NCI-H2227 treated with DMSO at 0.1 percent for 48 hours (cell line): ENCODE measurements around the gene CASQ1.

Experiments
- DNase-seq: peaks from one replicate; lab custom pipeline; 2025; lab: John Stamatoyannopoulos, UW

The CASQ1 gene

DNA sequence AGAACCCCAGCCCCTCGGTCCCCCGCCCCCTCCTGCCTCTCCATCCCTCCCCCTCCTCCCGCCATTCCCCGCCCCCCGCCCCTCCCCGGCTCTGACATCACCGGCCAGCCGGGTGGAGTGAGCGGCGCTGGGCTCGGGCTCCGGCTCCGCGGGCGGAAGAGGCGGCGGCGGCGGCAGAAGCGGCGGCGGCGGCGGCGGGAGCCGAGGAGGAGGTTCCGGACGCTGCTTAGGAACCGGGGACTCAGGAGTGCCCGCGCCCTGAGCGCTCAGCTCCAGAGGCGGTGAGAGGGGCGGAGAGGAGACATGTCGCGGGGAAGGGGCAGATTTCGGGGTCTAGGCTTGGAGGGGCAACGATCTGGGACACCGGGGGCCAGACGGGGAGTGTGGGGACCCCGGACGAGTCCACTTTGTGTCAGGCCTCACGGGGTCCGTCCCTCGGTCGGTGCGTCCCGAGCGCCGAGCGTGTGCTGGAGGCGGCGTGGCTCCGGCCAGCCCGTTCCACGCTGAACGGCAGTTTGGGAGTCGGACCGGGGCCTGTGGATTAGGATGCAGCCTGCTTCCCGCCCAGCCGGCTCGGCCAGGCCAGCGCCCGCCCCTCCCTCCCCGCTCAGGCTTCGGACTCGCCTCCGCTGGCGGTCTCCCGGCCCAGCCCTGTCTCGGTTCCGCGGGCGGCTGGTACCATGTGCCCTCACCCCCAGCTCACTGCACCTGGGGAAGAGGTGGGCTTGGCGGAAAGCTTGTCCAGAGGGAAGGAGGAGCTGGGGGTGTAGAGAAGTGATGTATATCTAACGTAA lies 15.1 kb downstream of the CASQ1 start, which contains the start of gene PEA15:
PEA15 (plus strand) TSS at position 143 of the 794 bp plus-strand sequence. CDS start 6,161 bp downstream, outside the sequence.
- DNase-seq: peak; percentile 56

DNA sequence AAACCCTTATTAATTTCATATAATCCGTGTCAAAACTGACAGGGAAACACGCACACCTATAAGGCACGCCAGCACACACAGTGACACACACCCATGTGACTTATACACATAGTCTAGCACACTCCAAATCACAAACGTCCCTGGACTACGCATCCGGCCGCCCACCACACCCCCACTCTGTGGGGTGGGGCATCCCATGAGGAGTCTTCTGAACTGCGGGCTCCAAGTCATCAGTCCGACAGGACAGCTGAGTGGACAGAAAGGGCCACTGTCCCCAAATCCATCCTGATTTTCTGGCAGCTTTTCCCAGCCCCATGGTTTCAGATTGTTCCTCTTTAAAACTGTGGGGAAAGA lies 15.6 kb downstream of the CASQ1 start:
- DNase-seq: no peak

DNA sequence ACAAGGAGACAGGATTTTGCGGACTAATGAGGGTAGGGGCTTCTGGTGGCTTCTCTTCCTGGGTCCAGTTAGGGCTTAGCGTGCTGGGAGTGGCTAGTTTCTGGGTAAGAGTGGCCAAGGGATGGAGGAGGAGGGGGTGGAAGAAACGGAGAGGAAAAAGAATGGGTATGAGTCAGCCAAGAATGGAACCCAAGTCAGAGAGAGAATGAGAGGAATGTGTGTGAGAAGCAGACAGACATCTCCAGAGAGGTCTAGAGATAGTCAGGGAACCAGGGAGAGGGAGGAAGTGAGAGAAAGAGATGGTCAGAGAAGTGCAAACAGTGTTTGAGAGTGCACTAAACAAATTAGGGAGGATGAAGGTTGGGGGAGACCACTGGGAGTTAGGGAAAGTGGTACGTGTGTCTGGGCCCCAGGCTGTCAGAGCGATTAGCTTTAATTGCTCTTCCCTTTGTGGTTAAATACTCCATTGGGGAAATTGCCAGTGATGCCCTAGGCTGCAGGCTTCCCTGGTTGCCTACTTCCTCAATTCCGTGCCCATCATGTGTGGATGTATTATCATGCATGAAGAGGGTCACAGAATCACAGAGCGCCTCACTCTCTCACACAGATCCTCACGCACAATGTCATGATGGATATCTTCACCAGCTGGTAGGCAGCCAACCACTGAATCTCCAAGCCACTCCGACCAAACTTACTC lies 16.2 kb downstream of the CASQ1 start:
- DNase-seq: no peak

DNA sequence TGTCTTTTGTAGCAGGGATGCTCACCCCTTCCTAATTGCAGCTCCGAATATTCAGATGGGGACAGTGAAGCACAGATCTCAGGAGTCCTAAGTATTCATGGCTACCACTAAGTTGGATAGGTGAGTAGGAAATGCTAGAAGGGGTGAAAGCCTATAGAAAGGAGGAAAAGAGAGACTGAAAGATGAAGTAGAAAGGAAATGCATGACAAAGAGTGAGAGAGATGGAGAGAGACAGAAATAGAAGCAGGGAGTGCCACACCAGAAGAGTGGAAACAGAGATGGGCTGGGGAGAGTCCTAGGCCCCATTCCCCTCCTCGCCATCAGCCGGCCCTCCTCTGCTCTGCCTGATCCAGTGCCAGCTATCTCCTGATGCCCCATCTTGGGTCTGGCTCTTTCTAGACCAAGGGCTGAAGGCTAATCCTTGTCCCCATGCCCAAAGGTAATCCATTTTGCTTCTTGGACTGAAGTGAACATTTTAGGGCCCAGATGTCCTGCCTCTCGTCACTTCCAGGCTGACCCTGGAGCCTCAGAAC lies 16.8 kb downstream of the CASQ1 start:
- no peak for DNase-seq

DNA sequence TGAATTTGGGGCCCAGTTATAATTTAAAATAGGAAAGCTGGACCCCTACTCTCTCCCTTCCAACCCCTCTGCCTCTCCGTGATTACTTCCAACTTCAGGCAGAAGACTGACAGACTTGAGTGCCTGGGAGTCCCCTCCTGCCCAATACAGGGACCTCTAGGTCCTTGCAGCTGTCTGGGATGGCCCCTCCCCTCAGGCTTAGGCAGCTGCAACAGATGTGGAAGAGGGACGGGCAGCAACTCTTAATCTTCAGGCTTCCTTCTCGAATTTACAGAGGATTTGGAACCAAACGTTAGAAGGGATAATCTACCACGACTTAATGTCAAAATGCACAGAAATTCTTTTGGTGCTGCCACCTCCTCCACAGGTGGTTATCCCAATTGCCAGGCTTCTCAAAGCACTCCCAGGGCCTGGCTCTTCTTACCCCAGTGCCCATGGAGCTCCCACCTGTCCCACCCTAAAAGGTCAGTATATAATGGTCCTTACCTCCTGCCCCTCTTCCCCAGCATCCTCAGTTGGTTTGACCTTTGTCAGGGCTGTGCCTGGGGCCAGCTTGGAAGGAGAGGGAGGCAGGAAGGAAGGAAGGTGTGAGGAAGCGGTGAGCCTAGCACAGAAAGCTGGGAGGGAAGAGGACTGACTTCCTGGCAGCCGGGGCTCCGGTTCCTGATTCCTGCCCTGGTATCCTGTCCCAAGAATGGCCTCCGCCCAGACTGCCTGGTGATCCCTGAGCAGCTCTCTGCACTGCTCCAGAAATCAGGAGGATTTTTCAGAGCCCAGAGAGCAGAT lies 17.6 kb downstream of the CASQ1 start:
- no peak for DNase-seq

DNA sequence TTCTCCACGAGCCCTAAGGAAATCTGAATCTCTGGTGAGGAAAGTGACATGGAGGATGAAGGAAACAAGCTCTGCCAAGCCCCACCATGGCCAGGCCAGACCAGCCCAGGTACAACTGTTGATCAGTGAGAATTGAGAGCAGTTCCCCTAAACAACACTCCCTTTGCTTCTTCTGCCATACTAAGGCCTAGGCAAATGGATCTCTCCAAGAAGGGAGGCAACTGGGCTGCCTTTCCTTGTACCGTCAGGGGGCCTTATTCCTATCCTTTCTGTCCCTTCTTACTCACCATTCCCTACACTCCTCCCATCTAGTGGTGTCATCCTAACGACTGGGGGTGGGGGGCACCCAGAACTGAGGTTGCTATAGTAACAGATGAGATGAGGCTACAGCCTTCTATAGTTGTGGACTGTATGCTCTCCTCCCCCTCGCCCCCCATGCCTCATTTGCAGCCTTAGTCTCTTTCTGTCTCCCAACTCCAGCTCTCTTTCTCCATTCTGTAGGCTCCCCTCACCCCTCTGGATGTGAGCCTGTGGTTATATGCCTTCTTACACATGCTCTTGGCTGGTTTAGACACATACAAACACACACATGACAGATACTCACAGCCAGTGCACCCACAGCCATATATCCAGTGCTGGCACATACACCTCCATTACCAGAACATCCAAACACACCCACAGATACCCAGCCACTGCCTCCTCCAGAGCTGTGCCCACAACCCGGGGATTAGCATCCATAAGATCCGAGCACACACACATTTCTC lies 18.4 kb downstream of the CASQ1 start:
- no peak for DNase-seq

DNA sequence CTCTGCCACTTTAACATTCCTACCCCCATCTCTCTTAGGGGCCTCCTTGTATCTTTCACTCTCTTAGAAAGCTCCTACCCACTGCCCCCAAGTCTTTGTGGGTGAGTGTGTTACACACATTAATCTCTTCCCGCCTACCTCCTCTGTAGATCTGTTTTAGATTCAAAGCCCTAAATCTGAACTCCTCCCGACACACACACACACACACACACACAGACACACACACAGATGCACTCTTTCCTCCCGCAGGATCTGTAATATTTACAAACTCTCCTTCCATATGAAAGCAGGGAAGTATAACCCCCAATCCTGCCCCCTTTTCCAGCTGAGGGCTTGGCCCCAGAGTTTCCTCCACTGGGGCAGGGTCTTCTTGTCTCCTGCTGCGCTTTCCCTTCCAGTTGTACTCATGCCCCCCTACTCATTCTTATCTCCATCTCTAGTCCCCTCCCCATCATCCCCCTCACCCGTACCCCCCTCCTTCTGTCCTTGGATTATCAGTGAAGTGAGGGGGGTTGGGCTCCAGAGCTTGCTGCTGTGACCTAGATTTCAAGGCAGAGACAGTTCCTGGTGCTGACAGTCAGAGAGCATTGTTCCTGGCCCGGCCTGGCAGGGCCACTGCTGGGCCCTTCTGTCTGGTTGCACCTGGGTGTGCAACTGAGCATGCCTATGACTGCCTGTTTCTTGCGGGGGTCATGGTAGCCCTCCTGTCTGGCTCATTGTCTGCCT lies 19.1 kb downstream of the CASQ1 start:
- no peak for DNase-seq

DNA sequence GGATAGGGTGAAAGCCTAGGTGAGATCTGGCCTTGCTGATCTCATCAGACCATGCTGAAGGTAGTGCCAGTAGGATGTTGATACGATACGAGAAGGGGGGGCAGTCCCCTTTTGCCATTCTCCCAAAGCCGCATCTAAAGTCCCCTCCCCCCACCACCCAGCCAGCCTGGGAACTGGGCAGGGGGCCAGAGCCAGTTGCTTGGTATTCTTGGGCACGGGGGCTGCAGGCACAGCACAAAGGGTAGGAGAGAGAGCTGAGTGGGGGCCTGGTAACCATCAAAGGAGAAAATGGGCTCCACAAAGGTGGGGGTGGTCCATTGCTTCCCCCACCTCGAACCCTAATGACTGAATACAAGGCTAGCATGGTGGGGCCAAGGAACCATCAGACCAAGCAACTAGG lies 20.2 kb downstream of the CASQ1 start:
- DNase-seq: no peak

DNA sequence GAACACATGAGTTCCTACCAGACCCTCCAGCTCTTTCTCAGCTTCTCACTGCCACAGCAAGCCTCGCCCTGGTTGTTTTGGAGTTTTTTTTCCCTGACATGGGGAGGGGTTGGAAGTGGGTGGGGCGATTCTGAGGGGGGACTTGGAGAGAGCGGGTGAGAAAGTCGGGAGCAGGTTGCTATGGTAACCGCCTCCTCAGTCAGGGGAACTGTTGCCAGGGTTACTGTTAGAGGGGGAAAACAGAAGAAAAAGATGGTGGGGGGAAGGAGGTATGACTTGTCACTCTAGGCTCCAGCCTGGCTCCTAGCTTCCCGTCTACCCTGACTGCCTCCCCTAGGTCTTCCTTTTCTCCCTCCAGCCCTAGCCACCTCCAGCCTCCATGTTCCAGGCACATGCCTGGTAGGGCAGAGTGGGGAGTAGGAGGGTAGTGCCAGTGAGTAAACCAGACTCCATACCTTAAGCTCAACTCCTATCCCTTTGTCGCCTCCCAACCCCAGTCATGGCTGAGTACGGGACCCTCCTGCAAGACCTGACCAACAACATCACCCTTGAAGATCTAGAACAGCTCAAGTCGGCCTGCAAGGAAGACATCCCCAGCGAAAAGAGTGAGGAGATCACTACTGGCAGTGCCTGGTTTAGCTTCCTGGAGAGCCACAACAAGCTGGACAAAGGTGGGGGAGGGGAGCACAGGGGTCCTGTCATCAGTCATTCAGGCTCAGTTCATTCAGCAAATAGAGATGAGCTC lies 20.8 kb downstream of the CASQ1 start:
- peak; percentile 57 for DNase-seq

DNA sequence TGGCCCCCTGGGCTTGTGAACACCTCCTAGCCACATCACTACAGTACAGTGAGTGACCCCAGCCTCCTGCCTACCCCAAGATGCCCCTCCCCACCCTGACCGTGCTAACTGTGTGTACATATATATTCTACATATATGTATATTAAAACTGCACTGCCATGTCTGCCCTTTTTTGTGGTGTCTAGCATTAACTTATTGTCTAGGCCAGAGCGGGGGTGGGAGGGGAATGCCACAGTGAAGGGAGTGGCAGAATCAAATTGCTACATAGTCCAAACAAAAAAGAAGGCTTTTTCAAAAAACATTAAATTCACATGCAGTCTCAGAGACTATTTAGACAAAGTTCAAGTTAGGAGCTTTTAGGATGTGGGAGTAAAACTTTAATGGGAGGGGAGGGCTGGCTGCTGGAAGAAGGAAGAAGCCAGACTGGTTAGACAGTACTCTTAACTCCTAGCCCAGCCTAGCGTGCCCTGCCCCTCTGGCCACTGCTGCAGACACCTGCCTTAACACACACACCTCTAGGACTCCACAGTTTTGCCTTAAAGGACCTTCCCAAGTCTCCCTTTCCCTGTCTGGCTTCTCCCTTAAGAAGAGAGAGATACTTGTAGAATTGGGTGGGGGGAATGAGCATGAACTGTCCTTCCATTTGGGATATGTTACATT lies 24.2 kb downstream of the CASQ1 start:
- no peak for DNase-seq

DNA sequence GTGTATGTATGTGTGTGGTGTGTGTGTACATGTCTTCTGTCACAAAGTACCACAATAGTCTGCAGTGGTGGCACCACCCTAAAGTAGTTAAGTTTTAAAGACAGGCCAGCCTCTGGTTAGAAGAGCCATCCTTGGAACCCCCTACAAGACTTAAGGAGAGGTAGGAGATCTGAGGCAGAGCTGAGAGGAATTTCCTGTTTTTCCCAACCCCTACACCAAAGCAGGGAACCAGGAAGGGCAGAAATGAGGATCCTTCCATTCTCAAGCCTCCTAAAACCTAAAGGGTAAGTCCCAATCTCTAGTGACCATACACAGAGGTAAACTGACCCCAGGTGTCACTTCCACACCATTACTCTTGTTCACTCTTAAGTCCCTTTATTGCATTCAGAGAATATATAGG lies 25.9 kb downstream of the CASQ1 start:
- DNase-seq: no peak

DNA sequence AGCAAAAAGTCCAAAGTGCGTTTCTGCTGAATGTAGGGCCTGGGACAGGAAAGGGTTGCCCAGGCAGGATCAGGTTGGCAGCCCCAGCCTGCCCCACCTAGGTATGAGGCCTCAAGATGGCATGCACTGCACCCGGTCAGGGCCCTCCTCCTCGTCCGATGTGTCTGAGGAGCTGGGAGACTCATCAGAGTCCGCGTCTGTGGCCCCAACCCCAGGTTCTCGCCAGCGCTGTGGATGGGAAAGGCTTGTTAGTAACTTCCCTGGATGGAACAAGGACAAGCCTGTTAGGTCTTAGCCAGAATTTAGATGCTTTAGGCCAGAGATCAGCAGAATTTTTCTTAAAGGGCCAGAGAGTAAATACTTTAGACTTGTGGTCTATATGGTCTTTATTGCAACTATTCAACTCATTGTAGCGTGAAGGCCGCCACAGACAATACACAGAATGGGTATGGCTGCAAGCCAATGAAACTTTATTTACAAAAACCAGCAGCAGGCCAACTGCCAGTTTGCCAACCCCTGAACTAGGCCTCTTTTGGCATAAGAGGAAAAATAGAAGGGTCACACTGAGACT lies 27.2 kb downstream of the CASQ1 start:
- no peak for DNase-seq

DNA sequence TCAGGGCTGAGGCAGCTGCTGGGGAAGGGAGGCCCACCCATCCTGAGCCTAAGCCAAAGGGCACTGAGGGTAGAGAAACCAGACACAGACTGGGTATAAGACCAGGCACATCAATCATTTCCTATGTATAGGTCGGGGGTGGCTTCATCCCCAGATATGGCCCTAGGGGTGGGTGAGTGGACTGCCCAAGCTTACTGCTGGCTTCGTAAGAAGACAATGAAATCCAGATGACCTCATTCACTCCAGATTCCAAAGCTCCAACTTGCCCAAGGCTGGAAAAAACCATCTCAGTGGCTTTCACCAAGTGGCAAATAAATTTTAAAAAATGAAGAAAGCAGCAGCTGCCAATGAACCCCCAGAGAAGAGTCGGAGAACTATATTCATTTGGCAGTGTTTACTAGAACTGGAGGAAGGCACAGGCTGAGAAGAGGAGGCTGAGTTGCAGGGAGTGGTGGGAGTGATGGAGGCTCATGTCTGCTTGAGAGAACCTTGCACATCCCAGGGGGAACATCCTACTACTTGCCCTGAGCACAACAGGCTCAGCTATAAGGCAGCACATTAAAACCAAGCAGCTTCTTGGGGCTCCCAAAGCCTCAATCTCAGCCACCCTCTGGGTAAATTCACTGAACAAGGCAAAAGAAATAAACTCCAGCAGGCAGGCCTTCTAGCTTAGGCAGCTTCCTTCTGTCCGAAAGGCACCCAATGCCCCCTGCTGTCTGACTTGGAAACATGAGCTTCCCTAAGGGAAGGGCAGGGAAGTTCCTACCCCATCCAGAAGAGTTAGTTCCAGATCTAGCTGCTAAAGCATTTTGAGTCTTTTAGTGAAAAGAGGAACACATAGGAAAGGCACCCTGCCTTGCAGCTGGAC lies 28.9 kb downstream of the CASQ1 start:
- no peak for DNase-seq

DNA sequence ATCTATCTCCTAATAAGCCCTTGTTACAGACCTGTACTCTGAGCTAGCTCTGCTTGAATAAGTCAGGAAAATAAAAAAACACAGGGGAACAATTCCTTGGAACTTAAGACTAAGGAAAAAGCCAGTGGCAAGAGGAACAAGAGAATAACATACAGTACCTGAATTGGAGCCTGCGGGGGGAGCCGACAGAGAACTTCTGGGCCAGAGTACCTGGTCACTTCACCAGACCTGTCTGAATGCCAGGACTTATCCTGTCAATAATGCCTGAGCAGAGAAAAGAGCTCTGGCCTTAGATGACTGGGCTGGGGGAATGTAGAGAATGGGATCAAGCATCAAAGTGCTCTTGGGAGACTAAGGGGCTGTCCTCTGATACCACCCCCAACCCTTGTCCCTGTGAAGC lies 29.9 kb downstream of the CASQ1 start:
- DNase-seq: no peak

DNA sequence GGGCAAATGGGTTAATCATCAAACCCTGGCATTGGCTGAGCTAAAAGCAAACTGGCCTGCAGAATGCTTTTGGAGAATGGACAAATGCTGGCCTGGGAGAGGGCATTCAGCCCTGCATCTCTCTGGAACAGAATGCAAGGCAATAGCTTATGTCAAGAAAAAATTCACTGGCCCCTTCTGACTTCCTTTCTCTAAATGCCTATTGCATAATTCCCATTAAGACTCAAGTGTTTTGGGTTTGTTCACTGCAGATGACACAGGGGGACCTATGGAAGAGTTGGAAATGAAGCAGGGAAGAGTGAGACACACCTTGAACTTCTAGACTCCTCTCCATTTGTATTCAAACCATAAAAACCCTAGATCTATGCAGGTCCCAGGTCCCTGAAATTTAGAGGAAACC lies 30.7 kb downstream of the CASQ1 start:
- no peak for DNase-seq

DNA sequence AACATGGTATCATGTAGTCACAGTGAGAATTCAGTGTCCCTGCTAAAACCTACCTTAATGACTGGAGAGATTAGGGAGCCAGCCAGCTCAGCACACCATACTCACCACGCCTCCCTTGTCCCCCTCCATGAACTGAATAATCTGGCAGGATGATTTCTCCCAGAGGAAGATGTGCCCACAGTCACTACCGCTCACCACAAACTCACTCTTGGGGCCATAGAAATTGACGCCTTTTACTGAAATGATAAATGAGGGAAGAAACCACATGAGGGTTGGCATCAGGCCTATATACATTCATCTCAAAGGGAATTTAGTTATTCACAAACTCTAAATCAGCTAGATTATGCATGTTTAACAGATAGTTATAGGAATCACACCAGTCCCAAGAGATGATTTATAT lies 32.2 kb downstream of the CASQ1 start:
- no peak for DNase-seq

DNA sequence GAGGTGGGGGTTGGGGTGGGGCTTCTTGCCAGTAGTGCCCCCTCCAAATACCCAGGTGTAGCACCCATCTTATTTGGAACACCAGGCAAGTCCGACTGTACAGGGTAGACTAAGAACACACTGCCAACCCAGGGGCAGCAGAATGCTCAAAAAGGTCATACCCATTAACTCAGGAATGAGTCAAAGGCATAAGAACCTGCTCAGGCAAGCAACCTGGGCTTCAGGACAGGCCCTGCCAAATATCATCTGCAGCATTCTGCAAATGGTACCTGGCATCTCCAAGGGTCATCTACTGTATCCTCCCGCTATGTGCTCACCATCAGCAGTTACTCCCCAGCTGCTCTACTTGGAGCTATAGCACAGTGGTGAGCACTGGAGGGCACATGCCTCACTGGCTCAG lies 34.2 kb downstream of the CASQ1 start:
- no peak for DNase-seq

DNA sequence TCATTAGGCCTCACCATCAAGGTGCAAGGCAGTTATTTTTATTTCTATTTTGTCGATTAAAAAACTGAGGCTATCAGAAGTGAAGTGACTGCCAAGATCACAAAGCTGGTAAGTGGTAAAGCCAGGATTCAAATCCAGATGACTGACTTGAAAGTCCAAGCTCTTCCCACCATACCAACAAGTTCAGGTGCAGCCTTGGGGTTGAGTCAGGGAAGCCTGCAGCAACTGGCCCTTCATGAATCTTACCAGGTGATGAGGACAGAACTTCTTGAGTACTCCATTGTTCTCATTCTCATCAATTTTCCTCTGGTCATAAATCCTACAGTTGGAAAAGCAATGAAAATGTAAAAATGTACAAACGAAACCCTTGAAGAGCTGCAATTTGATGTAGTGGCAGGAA lies 35.0 kb downstream of the CASQ1 start:
- no peak for DNase-seq

DNA sequence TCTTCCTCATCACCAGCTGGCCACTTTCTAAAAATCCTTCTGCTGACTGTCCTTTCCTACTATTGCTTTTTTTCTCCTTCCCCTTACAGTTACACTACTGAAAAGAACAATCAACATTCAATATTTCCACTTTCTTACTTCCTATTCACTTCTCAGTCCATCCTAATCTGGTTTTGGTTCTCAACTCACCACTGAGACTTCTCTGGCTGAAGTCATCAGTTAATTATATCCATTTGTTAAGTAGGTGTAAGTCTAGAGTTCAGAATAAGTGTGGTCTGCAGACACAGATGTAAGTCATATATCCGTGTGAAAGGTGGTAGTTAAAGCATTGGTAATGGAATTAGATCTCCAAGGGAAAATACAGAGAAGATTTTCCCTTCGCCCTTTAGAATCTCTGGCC lies 36.2 kb downstream of the CASQ1 start:
- no peak for DNase-seq
